GM23248 (cell line): Measurements from ENCODE around the gene SGMS1.

Experiments used
- EZH2 ChIP-seq: fragments of 200-600 bp; sonication (generic); IDR thresholded peaks from 2 replicates; pipeline ENCODE4 v1.6.1; 2018; ENCODE audit warnings: antibody characterized with exemption, mild to moderate bottlenecking; ENCODE audit not compliant: insufficient read depth, poor library complexity, severe bottlenecking
- EZH2phosphoT487 ChIP-seq: fragments of 200-600 bp; sonication (generic); IDR thresholded peaks from 2 replicates; pipeline ENCODE4 v1.6.1; 2018; ENCODE audit warnings: antibody characterized with exemption, moderate library complexity, mild to moderate bottlenecking, low read depth; ENCODE audit not compliant: insufficient read depth

DNA sequence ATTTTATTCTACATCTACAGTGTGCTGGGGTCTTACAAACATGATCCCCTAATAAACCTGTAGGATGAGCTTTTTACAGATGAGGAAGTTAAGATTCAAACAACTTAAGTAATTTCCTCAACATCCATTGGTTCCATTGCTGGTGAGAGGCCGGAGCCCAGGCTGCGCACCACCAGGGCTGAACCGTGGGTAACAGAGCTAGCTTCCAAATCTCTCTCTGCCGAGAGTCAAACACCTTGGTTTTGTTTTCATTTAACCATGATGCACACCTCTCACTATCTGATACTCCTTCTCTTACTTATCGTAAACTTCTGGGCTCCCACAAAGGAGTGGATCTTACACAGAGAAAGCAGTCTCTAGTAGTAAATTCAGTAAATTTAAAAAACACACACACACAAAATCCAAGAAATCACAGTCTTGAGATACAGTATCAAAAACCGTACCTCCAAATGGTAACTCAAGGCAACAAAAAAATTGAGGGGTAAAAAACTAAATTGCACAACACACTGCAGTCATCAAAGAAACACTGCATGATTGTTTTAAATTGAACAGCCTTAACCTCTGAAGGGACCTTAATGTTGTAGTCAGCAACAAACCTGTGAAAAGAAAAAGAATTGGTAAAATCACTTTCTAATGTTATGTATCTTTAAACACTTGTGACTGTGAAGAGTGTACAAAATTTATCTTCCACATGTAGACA lies 20.5 kb downstream of the SGMS1 start:
- no peak for TF ChIP-seq EZH2
- no peak for TF ChIP-seq EZH2phosphoT487
